Stimulated activated CD8-positive, alpha-beta memory T cell treated with anti-CD3 and anti-CD28 coated beads, Interleukin-4, amount 100 ng/mL, for 24 hours (primary cell): ENCODE results near the gene SNCAIP.

Source experiments
- DNase-seq: peaks from one replicate; pipeline ENCODE4 v3.0.0-alpha.2; 2020; ENCODE audit warnings: low read depth

The SNCAIP gene

DNA sequence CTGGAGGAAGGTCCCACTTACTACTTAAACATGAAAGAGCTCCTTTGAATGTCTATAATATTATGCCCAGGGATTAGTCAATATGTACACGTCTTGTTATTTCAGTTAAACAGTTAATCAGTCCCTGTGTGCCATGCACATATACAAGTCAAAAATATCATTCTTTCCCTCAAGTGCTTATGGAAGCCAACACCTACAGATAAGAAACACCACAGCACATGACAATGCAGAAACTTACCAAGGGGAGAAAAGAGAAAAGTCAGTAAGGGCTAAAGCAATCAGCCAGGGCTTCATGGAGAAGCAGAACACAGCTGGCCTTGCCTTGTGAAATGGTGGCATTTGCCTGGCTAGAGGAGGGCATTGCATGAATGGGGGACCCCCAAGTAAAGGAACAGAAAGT, 88.3 kb downstream of the SNCAIP start:
- no peak for DNase-seq

DNA sequence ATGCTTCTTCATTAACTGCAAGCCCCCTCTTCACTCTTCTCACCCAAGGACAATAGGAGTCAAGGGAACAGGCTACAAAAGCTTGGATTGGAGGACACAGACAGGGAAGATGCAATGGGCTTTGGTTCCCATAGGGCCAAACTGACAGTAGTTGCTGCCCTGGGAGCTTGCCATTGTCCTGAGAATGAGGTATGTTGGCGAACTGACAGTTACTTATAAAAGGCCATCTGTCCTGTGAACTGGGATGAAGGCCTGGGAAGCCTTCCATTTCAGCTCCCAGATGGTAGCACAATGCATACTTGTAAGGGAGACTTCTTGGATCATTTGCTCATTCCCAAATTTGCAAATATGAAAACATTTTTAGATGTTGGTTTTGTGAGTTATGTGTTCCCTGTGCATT, 88.9 kb downstream of the SNCAIP start:
- no peak for DNase-seq

DNA sequence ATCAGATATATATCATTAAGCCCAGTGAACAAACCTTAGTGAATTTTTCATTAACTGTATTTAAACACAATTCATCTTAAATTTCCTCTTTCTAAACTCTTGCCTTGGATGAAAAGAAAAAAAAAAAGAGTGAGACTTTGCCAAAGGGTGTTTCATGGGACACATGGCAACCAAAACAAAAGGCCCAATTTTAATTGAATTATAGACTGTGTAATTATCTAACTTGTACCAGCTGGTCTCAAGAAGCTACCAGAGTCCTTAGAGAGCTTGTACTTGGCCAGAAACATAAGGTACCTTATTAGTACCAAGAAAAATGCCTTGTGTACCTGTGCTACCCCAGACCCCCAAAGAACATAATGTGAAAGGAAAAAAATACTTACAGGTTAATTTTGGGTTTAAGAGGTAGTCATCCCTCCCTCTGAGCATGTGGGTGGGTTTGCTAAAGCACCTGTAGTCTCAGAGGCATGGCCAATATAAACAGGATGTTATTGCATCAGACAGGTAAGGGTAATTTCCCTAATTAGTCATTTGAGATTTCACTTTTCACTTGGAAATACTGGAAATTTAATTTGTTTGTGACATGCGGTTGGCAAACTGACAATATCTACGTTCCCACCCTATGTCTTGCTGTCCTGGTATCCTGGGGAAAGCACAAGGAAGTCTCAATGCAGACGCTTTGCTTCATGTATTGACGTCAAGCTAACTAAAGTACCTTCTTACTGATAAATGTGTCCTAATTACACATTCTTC, 90.1 kb downstream of the SNCAIP start:
- no peak for DNase-seq

DNA sequence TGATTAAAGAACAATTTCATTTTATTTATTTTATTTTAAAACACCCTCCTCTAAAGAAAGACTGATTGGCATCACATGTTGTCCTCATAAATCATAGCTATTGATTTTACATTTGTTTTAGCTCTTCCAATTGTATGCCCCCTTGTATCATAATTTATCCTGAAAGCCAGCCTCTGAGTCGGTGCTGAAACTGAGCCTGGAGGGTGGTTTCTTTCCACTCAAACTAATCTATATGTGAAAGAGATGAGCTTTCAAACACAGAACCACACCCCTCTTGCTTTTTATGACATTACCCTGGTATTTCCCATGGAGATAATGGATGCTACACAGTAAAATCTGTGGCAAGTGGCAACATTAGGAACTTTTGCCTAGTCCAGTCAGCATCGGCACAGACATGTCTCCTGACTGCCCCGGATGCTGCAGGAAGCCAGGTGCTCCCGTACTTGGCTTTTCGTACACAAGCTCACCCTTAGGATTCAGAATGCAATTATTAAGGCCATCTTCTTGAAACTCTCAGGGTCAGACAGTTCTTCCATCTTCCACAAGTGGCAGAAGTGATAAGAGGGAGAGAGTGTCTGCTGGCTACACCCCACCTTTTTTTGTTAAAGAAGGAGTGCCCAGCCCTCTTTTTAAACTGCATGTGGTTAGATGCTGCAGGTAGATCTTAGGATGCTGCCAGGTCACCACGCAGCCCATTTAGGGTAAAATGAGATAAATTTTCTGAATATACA, 91.1 kb downstream of the SNCAIP start:
- no peak for DNase-seq

DNA sequence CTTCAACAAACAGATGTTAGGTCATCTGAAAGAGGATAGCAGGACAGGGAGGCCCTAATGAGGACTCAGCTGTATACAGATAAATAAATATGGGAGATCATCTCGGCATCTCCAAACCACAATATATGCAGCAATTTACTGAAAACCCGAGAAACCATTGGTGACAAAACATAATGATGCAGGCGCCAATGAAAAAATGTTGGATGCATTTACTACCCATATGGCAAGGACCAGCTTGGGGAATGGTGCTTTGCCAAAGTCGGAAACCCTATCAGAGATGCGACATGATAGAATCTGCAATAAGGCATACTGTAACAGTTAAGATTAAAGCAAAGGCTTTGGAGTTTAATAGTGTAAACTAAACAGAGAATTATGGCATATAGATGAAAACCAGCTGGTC, 92.0 kb downstream of the SNCAIP start:
- no peak for DNase-seq

DNA sequence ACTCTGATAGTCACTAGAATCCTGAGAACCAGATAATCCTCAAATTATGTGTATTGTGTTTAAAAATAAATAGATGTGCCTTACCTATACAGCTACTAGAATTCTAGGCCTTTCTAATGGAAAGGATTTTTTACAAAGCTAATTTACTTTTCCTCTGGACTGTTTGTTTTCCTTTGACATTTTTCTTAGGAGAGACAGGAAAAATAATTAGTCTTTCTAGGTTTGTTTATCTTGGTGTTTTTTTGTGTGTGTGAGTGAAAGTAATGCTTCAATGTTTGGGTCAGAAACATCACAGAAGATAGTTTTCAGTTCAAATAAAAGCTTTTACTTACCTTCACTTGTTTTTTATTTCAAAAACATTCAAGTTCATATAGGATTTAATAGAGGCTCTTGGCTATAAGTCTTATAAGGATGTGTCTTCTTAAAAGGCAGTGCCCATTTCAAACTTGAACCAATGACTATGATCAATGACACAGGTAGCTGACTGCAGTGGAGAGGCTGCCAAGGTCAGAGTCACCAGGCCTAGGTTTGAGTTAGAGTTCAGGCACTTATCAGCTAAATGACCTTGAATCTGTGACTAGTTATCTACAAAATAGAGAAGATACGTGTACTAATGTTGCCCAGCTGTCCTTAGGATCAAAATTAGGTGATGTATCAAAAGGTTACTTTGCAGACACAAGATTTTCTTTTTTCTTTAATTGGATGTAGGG, 92.8 kb downstream of the SNCAIP start:
- DNase-seq, result no peak

DNA sequence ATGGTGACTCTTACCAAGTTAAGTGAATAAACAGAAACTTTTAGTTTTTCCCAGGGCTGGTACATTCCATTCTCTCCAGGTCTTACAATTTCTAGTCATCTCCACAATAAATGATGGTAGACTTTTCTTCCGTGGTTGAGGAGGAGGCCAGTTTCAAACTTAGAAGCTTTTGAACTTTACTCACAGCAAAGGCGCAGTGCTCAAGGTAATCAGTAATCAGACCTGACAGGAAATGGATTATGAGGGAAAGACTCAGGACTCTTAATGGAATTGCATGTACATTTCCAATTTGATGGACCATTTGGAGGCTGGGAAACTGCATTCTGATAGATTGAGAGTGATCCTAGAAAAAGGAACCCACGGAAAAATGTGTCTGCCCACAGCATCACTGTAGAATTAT, 93.7 kb downstream of the SNCAIP start:
- no peak for DNase-seq

DNA sequence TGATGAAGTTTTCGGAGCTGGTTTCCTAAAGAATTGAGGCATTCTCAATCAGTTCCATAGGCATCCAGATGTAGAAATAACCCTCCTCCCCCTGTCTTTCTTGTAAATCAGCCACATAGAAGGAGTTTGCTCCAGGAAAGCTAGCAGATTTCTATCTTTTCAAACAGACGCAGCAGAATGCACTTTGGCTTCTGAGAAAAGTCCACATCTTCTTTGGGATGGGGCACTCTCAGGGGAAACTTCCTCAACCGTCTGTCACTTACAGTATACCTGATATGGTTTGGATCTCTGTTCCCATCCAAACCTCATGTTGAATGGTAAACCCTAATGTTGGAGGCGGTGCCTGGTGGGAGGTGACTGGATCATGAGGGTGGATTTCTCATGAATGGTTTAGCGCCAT, 94.1 kb downstream of the SNCAIP start:
- DNase-seq, result no peak

DNA sequence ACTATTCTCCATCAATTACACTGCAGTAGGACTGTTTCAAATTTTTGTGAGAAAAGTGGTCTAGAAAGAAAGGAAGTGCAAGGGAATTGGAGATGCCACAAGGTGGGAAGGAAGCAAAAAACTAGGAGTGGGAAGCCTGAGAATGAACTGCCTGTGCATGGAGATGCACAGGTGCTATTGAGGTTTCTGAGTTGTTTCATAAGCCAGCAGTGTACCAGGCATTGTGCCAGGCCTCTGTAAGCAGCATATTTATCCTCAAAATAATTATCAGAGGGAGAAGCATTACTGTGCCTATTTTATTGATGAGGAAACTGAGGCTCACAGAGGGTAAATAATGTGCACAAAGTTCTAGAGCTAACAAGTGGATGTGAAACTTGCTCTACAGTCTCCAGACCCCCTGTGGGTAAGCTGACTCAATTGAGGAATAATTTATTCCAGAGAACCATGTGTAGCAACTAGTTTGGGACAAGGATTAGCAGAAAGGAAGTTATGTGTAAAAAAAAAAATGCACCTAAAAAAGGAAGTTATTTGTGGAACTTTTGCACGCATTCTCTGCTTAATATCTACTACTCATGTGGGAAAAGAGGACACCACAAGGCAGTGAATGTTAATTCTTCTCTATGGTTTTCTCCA, 96.7 kb downstream of the SNCAIP start:
- no peak for DNase-seq

DNA sequence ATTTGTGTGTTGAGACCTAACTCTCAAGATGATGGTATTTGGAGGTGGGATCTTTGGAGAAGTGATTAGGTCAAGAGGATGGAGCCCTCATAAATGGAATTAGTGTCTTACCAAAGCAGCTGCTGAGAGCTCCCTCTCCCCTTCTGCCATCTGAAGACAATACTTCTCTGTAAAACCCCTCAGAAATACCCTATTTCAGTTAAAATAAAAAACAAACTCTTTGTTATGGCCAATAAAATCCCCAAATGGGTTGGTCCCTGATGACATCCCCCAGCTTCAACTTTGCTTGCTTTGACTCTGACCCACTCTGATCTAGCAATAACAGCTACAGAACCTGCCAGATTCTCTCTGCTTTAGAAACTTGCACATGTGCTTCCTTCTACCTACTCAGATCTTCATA, 100.9 kb downstream of the SNCAIP start:
- no peak for DNase-seq

DNA sequence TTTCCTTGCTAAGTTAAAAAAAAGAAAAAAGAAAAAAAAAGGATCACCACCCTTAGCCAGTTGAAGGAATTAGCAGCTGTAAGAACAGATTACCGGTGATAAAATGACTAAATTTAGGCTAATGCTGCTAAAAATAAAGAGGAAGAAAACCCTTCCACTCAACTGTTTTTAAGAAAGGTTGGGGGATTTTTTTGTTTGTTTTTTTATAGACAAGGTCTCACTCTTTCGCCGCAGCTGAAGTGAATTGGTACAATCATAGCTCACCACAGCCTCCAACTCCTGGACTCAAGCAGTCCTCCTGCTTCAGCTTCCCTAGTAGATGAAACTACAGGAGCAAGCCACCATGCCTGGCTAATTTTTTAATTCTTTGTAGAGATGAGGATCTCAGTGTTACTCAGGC, 101.7 kb downstream of the SNCAIP start:
- DNase-seq, result no peak

DNA sequence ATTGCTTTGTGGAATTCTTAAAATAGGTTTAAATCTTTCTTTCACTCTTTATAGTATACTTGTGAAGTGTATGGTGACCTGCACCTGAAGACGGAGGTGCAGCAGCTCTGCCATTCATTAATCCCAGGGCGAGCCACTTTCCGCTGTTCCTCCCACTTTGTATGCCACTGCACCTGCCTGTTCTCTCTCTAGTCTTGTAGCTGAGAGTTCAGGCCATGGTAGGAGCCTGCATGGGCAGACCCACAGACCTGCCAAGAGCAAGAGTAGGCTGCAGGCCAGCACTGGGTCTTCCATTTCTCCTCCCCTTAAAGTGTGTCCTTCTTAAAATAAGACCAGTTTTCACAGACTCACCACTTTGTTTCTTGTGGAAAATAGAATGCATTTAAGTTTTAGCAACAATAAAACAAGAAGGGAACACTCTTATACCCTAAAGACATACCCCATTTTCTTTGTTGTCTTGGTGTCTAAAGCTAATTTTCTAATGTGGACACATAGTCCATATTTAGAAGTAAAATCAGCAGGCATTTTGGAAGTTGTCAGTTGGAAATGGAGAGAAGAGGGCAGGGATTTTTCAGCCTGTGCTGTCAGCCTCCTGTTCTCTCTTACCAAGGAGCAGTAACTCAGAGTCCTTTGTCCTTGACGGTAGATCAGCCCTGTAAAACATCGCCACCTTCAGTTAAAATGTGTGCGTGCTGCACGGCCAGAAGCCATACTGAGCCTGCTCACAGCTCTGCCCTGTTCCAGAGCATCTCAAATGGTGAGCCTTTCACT, 103.2 kb downstream of the SNCAIP start:
- DNase-seq, result no peak

DNA sequence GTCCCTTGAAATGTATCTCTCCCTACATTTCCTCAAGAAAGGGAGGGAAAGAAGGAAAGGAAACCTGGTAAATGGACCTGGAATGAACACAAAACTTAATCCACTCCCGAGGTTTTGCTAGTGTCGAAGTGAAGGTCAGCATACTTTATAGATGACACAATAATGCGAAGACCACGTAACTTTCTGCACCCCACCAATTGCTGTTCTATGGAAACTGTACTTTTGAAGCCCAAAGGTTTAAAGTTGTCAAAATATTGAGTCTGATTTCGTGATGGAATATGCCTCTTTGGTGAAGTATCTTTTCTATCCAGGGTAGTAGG, 103.7 kb downstream of the SNCAIP start:
- no peak for DNase-seq

DNA sequence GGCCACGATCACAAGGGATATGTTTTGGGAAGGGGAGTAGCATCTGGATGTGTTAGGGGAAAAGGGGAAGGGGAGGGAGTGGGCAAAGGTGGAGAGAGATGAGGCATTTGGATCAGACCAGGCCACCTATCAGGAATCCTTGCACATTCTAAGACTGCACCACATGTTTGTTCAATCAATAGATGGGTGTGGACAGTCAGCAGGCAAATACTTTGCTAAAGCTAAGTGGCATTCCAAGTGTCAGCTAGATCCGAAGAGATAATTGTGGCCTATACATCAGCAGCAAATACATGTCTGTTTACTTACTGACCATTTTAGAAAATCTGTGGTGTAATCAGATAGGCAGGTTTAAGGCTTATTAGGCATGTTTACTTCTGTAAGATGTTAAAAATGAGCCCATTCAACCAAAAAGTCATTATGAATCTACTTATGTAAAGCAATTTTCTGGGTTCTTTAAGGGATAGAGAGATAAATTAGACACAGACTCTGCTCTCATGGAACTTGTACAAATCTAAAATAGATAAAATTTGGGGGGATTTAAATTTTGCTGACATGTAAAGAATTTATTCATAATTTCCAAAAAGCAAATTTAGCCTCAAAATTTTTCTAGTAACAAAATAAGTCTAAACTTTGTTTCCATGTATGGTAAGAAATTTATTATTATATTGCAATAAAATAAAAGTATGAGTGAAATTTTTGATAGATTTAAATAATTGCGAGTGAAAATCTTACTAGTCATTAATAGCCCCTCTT, 107.3 kb downstream of the SNCAIP start:
- DNase-seq, result no peak

DNA sequence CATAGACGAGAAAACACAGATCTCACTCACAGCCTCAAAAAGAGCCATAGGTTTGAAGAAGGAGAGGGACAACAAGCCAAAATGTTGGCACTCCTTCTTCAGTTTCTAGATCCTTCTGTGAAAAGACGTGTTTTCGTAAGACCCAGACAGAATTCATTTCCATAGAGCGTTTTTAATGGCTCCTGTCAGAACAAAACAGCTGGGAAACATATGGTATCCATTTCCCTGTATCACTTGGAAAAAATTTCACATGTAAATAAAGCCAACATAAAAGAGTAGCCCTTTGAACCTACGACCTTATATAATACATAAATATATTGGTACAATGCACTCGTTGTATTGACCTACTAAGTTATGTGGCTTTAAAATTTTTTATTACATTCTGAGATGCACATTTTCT, 108.1 kb downstream of the SNCAIP start:
- DNase-seq, result no peak

DNA sequence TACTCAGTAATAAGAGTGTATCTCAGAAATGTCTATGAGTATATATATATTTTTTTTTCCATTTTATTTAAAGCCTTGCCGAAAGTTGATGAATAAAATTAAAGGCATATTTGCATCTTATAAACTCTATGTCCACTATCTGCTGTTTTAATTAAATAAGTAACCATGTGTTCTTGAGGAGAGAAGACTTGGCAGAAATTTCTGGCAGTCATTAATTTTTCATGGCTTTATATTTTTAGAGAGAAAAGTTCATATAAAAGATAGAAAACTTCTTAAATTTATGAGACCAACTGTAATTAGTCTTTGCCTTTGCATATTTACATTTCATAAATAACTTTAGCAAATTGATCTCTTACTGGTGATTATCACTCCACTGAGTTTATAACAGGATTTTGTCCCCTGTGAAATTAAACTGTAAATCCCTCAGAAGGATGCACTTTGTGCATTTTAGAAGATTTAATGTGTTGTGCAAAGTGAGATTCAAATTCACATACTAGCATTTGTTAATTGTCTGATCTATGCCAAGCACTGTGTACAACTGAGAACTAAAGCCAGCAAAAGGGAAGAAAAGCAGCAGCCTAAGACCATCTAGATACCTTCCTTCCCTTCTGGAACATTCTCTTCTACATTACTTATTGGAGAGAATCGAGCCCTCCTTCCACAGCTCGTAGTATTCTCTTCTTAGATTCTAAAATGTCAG, 108.7 kb downstream of the SNCAIP start:
- no peak for DNase-seq

DNA sequence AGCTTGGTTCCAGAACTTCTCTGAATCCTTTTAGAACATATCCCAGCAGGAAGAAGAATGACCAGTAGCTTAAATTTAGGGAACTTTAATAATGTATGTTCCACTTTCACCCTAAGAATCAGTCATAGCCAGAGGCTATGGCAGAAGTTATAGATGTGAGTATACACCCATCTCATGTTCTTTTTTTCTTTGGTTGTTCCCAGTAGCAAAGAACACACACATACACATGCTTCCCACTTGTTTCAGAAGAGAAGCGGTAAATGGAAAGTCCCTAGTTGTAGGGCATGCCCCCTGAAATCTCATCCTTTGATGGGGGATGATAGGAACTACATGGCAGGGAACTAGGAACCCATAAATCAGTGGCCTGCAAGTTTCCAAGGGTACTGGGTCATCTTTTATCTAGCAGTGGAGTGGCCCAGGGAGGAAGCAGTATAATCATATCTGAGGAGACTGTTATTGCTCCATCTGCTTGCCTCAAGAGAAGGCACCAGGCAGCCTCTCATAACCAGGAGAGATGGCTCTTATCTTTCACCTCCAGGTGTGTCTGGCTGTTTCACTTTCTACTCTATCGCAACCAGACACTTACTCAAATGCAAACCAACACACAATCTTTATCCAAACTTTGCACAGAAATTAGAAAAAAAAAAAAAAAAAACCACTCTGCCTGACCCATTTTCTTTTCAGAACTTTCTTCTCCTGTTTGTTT, 109.5 kb downstream of the SNCAIP start:
- no peak for DNase-seq

DNA sequence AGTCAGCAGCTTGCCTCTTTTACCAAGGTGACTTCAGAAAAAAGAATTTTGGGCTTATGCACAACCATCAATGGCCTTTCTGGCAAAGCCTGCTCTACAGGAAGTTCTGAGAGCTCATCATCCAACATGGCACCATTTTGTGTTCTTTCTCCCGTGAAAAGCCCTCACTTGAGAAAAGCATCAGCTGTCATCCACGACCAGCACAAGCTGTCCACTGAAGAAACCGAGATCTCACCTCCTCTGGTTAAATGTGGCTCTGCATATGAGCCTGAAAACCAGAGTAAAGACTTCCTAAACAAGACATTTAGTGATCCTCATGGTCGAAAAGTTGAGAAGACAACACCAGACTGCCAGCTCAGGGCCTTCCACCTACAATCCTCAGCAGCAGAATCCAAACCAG, 111.2 kb downstream of the SNCAIP start:
- DNase-seq, result no peak

DNA sequence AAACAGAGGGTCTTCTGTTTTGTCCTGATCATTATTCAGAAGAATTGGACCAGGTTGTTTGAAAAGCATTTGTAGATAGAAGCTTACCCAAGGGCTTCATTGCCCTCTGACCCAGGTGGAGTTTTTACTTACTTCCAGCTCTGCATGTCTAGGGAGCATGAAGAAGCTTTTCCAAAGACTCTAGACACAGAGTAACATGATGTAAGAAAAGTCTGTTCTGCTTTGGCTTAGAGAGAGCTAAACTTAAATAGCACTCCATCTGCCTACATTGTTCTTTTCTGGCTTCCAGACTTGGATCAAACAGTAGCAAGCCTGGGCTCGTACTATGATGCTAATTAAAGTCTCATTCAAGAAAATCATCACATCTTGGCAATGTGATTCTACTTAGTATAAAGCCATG, 112.1 kb downstream of the SNCAIP start:
- no peak for DNase-seq

DNA sequence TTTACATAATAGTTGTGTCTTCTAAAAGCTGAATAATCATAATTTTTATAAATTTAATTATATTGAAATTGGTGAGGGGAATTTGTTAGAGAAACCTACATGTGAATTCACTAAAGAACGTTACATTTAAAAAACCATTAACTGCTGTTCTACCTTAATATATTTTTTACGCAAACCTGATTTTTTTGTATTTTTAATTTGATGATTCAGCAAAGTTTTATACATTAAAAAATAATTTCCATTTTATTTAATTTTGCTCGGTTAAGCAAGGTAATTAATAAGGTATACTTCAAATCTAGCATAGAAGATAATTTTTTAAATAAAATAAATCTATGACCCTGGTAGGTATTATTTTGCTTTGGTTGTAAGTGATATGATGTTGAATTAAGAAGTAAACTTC, 114.3 kb downstream of the SNCAIP start:
- DNase-seq, result no peak
